ENCODE results near the gene KLK12. TPM values are rescaled to one million over a fixed set of nuclear protein-coding genes. Genes with fewer than 3 reads are reported as not detected.

The KLK12 gene
- 153 TPM for total RNA-seq

- peak; percentile 70 for ATAC-seq
Observed at GRCh38 chr19:51034704-51035103, at the start of gene KLK12. Gene KLK12 (minus strand): TSS chr19:51035002. CDS start chr19:51034621, 381 bp downstream.

DNA sequence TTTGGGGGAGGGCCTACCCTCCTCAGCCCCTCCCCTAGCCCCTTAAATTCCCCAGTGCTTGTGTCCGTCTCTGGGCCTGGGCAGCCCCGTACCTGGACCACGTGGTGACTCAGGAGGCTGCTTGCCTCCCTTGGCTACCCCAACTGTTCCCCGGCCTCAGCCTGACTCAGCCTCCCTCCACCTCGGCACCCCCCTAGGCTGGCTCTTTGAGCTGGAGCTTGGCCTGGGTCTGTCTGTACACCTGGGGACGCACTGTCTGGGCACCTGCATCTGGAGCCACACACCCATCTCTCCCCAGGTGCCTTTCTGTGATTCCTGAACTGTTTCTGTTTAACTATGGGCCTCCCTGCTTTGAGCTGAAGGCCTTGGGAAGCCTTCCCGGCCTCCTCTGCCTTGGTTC, 49.7 kb upstream of the KLK12 start:
- no peak for ATAC-seq

- no peak for ATAC-seq
Observed at GRCh38 chr19:51083783-51084182, 49.0 kb upstream of the KLK12 start.

DNA sequence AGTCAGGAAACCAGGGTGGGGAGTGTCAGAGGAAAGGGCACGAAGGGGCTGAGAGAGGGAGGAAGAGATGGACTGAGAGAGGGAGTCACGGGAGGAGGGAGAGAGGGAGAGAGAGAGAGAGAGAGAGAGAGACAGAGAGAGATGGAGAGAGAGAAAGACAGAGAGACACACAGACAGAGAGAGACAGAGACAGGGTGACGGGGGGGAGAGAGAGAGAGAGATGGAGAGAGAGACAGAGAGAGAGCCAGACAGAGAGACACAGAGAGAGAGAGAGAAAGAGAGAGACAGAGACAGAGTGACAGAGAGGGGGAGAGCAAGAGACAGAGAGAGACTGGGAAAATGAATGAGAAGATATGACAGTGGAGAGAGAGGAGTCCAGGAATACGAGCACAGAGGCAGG, 48.4 kb upstream of the KLK12 start:
- ATAC-seq: no peak

- no peak for ATAC-seq
Observed at GRCh38 chr19:51082611-51083010, 47.8 kb upstream of the KLK12 start, which contains the start of gene KLK14. Gene KLK14 (minus strand): TSS chr19:51082887. CDS start chr19:51082614, 273 bp downstream.

DNA sequence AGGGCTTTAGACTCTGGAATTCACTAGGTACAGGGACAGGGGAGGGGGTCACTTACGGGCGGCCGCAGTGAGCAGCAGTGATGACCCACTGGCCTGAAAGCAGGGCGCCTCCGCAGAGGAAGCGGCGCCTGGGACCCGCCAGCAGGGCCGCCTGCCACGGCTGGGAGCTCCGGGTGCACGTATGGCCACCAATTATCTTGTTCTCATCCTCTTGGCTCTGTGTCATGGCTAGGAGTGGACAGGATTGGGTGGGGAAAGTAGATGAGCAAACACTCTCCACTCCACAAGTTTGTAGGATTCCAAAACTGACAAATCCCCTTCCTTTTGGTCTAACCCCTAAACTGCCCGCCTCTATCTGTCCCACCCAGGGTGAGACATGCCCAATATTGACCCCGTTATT, 46.7 kb upstream of the KLK12 start:
- no peak for ATAC-seq

GRCh38 chr19:51079481-51080110, 44.8 kb upstream of the KLK12 start:
- ATAC-seq: peak; percentile 4

DNA sequence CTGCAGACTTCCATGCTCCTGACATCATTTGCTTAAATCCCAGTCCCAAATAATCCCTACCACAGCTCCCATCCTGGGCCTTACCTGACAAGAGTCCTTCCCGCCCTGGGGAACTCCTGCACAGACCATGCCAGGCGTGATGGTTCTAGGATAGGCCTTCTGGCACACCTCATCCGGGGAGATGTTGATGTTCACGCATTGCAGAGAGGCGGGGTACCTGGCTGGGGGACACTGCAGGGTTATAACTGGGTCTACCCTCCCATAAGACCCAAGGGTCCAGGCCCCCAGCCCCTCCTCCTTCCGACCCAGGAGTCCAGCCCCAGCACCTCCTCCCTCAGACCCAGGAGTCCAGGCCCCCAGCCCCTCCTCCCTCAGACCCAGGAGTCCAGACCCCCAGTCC, 43.9 kb upstream of the KLK12 start:
- ATAC-seq: no peak

- ATAC-seq: no peak
Observed at GRCh38 chr19:51078104-51078503, 43.3 kb upstream of the KLK12 start.

- ATAC-seq: peak; percentile 52
Observed at GRCh38 chr19:51076631-51077213, 41.9 kb upstream of the KLK12 start.

DNA sequence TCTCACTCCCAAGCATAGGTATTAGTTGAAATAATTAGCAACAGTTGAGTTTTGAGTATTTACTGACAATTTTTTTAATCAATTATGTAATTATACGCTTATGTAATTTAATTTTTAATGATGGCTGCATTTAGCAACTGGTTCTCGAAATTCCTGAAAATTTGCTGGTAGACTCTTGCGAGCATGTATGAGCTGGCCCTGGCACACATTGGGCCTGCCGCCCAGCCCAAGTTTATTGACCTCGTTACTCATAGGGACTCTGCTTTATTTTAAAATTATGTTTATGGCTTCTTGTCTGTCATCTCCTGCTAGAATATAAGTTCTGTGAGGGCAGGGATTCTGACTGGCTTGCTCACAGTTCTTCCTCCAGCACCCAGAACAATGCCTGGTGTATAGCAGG, 41.2 kb upstream of the KLK12 start:
- ATAC-seq: peak; percentile 74

DNA sequence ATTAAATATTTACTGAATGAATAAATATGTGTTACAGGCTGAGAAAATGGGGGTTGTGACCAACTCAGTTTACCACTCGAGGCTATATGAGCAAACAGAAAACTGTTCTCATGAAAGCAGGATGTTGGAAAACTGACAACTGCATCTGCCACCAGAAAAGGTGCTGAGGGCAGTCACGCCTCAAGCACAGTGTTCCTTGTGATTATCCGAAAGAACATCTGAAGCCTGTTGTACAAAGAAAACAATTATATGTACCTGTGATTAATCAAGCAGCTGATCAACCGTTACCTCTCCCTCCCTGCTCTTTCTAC, 36.2 kb upstream of the KLK12 start:
- peak; percentile 39 for ATAC-seq

- ATAC-seq: no peak
Observed at GRCh38 chr19:51070334-51071094, 35.7 kb upstream of the KLK12 start.

- ATAC-seq: peak; percentile 24
Observed at GRCh38 chr19:51066393-51067186, 31.8 kb upstream of the KLK12 start.

DNA sequence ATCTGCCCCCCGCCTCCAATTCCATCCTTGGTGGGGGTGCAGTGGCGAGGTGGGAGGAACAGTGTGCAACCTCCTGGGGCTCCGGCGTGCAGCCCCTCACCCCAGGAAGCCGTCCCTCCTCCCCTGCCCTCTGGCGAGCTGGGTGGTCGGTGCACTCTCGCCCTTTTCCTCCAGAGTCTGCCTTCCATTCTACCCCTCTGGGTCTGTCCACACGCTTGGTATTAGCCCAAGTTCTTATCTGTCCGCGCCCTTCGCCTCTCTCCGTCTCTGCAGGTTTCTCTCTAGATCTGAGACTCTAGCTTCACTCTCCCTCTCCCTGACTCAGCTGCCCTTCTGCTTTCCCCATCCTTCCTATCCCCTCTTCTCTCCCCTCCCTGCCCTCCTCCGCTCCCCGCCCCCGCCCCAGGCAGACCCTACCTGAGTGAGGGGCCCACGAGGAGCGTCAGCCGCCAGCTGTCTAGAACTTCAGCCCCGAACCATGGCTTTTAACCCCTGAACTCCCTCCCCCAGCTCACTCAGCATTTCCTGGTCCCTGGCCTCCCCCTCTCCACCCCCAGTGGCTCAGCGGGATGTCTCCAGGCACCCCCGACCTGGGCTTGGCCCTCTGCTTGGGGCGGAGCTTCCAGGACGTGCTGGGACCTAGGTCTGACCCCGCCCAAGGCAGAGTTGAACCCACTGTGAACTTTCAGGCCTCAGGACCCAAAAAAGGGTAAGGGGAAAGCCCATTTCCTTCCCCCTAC, 30.6 kb upstream of the KLK12 start:
- ATAC-seq: peak; percentile 76

DNA sequence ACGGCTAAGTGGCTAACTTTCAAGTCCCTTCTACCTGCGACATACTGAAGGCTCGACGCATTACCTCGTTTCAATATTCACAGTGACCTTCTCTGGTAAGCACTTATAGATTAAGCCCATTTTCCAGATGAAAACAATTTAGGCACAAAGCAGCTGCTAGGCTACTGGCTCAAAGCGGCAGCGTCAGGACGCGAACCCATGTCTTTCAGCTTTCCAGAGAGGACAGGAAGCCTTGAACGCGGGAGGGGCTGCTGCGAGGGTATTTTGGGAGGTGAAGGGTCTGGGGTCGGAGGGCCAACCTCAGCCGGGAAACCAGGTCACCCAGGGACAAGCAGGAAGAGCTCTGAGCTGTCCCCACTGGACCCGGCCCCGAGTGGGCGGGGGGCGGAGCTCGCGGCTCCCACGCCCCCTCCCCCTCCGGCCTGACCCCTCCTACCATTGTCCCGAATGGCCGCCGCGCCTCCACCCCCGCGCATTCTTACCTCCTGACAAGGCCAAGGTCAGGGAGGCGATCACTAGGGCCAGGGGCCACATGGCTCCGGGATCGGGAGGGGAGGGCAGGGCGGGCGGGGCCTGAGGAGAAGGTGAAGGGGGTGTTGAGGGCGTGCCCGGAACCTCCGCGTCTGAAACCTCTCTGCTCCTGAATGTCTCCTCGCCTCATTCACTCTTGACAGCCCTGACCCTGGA, 29.9 kb upstream of the KLK12 start, which contains the start of gene KLK13:
KLK13 (minus strand) TSS at position 559 of the 687 bp plus-strand sequence; CDS start at position 534, 25 bp downstream.
- ATAC-seq: peak; percentile 80

- no peak for ATAC-seq
Observed at GRCh38 chr19:51063664-51064063, 28.9 kb upstream of the KLK12 start.

DNA sequence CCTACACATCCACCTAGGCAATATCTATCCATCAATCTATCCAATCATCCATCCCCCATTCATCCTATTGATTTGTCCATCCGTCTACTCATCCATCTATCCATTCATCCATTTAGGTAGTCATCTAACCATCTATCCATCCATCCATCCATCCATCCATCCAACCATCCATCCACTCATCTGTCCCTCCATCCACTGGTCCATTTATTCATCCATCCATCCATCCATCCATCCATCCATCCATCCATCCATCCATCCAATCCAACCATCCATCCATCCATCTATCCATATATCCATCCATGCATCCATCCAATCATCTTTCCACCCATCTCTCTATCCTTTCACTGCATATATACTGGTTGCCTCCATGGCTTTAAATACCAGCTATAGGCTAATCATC, 26.2 kb upstream of the KLK12 start:
- no peak for ATAC-seq

DNA sequence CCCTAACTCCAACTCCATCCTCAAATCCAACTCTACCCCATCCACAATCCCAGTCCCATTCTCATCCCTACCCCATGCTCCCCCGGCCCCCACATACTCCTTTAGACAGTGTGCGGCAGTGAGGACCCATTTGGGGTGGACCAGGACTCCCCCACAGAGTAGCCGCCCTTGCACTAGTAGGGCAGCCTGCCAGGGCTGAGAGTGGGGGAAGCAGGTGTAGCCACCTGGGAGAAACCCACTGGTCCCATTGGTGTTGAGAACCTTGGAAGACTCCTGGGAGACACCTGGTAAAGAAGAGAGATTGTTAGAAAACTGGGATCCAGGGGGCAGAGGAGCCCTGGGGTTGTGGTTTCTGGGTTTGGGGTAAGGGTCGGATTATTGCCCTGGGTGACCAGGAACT, 25.5 kb upstream of the KLK12 start:
- no peak for ATAC-seq

- peak; percentile 8 for ATAC-seq
Observed at GRCh38 chr19:51059715-51060114, 24.9 kb upstream of the KLK12 start.

- ATAC-seq: no peak
Observed at GRCh38 chr19:51055866-51056265, 21.1 kb upstream of the KLK12 start.

GRCh38 chr19:51047031-51047335, 12.2 kb upstream of the KLK12 start:
- peak; percentile 17 for ATAC-seq

Measured in esophagus mucosa (tissue), 1 donor.